Measurements from ENCODE around the gene PPP2R5C.

PPP2R5C gene

GRCh38 chr14:101957406-101958234, 196.1 kb downstream of the PPP2R5C start:
- TF ChIP-seq MEIS1 (CRISPR knock-in tag; IDR thresholded peaks at IDR 0.05; ENCODE audit: borderline replicate concordance): no peak
- TF ChIP-seq ZNF76 (tag by site-specific recombination; IDR thresholded peaks at IDR 0.05; ENCODE audit: borderline replicate concordance, low read depth): no peak
- no peak for TF ChIP-seq ZNF366 (tag by site-specific recombination; conservative IDR thresholded peaks at IDR 0.05)
- TF ChIP-seq ZFP41 (tag by site-specific recombination; IDR thresholded peaks at IDR 0.05; ENCODE audit: borderline replicate concordance): no peak
- no peak for TF ChIP-seq ZNF624 (tag by site-specific recombination; IDR thresholded peaks at IDR 0.05)
- TF ChIP-seq YY2 (tag by site-specific recombination; IDR thresholded peaks at IDR 0.05): no peak
- no peak for TF ChIP-seq ZNF791 (tag by site-specific recombination; IDR thresholded peaks at IDR 0.05)
- no peak for TF ChIP-seq ZNF660 (tag by site-specific recombination; IDR thresholded peaks at IDR 0.05)
- no peak for TF ChIP-seq ZNF184 (tag by site-specific recombination; IDR thresholded peaks at IDR 0.05)
- no peak for TF ChIP-seq ZNF529 (tag by site-specific recombination; IDR thresholded peaks at IDR 0.05; ENCODE audit: insufficient replicate concordance)
- no peak for TF ChIP-seq TCF7L2 (IDR thresholded peaks at IDR 0.05; ENCODE audit: borderline replicate concordance, low read depth, low read length)
- no peak for TF ChIP-seq ZNF133 (tag by site-specific recombination; IDR thresholded peaks at IDR 0.05)
- CTCF ChIA-PET: interaction anchor here (0.7 to 1.9 kb wide), 3 partner anchors 187 to 377 kb away, joined by 3 to 7 read pairs (median 4); no protein-coding TSS in a partner anchor
- H3K4me3 ChIP-seq (ENCODE audit: low read depth, low read length): no peak overlapping the region
- POLR2A ChIA-PET: no interaction called here
- H3K27ac ChIP-seq (ENCODE audit: extremely low read depth, low read depth, low read length): no peak overlapping the region
- no peaks in the 10 kb centered on the region for H3K9me3 ChIP-seq (ENCODE audit: control insufficient read depth, insufficient read depth, low read depth, low read length)
- H3K4me1 ChIP-seq (ENCODE audit: control insufficient read depth, insufficient read depth, low read length): peaks cover 6% of the 10 kb centered on the region
- no peaks in the 10 kb centered on the region for H3K36me3 ChIP-seq (ENCODE audit: control insufficient read depth in 2 of 2, insufficient read depth in 1 of 2, low read length in 2 of 2)

- H3K36me3 ChIP-seq (ENCODE audit: control insufficient read depth in 2 of 2, insufficient read depth in 1 of 2, low read length in 2 of 2): no peaks in the 10 kb centered on the region
- no peaks in the 10 kb centered on the region for H3K9me3 ChIP-seq (ENCODE audit: control insufficient read depth, insufficient read depth, low read depth, low read length)
- peaks cover 9% of the 10 kb centered on the region for H3K4me1 ChIP-seq (ENCODE audit: control insufficient read depth, insufficient read depth, low read length)
- ChIA-PET POLR2A (no interaction called here), CTCF (interaction anchor here (0.7 to 1.9 kb wide), 3 partner anchors 52 to 199 kb away, joined by 4 to 7 read pairs (median 4); no protein-coding TSS in a partner anchor)
- TF ChIP-seq ZSCAN30 (tag by site-specific recombination; IDR thresholded peaks at IDR 0.05) (no peak), GFI1B (tag by site-specific recombination; IDR thresholded peaks at IDR 0.05) (peak; percentile 37; the same call in 1 of the 2 replicates), ZBTB1 (tag by site-specific recombination; IDR thresholded peaks at IDR 0.05) (no peak), ATF2 (tag by site-specific recombination; IDR thresholded peaks at IDR 0.05; ENCODE audit: low read depth) (peak; percentile 85), ZNF521 (tag by site-specific recombination; IDR thresholded peaks at IDR 0.05) (no peak), ZBTB21 (tag by site-specific recombination; IDR thresholded peaks at IDR 0.05) (peak; percentile 69; the same call in 1 of the 2 replicates), ZNF629 (tag by site-specific recombination; IDR thresholded peaks at IDR 0.05) (peak; percentile 85), KLF16 (tag by site-specific recombination; IDR thresholded peaks at IDR 0.05) (no peak), TSHZ1 (tag by site-specific recombination; IDR thresholded peaks at IDR 0.05; ENCODE audit: borderline replicate concordance) (0 out of 2 replicates have a peak, but pooled peaks have one; percentile 37)
- no peak overlapping the region for H3K4me3 ChIP-seq (ENCODE audit: low read depth, low read length)
- no peak overlapping the region for H3K27ac ChIP-seq (ENCODE audit: extremely low read depth, low read depth, low read length)
Measured at GRCh38 chr14:101958418-101959180, 197.1 kb downstream of the PPP2R5C start.

Measured in HEK293 (cell line).